GM12874 (cell line): Measurements from ENCODE around the gene CRYBB3.

Source experiments
- TF ChIP-seq, protein P1 (sequence below): IDR thresholded peaks from 2 replicates; pipeline ENCODE4 v1.5.1; 2011; ENCODE audit warnings: low read depth, mild to moderate bottlenecking, control low read depth, low read length, moderate library complexity; ENCODE audit not compliant: insufficient read depth

Gene CRYBB3

DNA sequence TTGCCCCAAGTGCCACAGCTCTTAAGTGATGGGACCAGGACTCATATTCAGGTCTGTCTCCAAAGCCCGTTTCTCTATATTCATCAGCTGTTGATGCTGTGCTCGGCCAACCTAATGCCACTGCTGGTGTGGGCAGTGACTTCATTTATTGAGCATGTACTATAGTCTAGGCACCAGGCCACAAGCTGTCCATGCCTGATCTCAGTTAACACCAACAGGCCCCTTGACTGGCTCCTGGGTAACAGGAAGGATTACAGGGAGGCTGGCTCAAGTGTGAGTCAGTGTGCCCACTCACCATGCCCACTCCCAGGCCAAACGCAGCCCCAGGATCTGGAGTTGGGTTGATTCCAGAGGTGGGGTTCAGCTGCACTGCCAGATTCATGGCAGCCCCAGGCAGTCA, 11.1 kb downstream of the CRYBB3 start:
- TF ChIP-seq, protein P1, sequence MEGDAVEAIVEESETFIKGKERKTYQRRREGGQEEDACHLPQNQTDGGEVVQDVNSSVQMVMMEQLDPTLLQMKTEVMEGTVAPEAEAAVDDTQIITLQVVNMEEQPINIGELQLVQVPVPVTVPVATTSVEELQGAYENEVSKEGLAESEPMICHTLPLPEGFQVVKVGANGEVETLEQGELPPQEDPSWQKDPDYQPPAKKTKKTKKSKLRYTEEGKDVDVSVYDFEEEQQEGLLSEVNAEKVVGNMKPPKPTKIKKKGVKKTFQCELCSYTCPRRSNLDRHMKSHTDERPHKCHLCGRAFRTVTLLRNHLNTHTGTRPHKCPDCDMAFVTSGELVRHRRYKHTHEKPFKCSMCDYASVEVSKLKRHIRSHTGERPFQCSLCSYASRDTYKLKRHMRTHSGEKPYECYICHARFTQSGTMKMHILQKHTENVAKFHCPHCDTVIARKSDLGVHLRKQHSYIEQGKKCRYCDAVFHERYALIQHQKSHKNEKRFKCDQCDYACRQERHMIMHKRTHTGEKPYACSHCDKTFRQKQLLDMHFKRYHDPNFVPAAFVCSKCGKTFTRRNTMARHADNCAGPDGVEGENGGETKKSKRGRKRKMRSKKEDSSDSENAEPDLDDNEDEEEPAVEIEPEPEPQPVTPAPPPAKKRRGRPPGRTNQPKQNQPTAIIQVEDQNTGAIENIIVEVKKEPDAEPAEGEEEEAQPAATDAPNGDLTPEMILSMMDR, result no peak

DNA sequence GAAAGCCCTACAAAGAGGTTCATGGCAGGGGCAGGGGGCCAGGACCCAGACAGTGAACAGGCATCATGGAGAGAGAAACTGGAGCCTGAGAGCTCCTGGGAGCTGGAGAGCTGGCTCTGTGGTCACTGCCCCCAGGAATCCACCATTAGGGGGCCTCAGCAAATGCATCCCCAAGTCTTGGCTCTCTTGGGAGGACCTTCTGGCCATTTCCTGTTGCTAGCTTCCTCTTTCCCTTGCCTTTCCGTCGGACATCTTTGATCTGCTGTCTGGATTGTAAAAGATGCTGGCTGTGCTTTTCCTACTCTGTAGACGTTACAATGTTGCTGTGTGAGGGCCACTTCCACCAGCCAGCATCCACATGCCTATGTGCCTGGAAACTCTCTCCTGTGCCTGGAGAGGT, 12.7 kb downstream of the CRYBB3 start:
- TF ChIP-seq, protein P1, result no peak

DNA sequence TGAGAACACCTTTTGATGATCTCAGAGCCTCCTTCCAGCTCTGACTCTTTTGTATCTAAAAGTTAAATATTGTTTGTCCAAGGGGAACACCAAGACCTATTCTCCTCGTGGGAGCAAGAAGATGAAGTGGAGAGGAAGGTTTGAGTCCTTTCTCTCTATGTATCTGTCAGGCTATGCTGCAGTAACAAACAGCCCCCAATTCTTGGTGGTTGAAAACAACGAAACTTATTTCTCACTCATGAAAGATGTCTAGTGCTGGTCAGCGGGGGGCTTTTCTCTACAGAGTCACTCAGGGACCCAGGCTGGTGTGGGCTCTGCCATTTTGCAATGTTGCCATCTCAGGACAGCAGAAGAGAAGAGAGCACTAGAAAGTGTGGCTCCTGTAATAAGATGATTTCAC, 13.6 kb downstream of the CRYBB3 start:
- TF ChIP-seq, protein P1, result no peak

- TF ChIP-seq, protein P1, result no peak
These were observed 16.6 kb downstream of the CRYBB3 start for GRCh38 chr22:25216230-25216629.

GRCh38 chr22:25219211-25219689, 19.6 kb downstream of the CRYBB3 start, which contains the start of gene CRYBB2:
TSS of gene CRYBB2 (plus strand) at chr22:25219639. CDS start at chr22:25221430, 1,791 bp downstream.
- TF ChIP-seq, protein P1, result no peak

DNA sequence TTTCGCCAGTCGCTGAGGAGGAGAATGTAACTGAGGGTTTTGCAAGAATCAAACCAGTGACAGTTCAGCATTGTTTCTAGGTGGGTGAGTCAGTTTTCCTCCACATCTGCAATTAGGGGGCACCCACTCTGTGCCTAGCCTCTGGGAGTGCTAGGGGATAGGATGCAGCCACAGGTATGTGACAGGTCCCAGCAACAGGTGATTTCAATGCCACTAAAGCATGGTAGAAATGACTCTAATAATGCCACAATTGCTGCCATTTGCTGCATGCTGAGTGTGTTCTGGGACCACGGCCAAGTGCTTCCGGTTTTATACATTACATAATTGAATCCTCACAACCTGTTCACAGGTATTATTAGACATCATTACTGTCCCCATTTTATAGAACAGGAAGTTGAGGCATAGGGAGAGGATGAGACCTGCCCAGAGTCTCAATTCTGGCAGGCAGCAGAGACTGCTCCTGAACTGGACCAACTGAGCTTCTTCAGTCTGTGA, 20.3 kb downstream of the CRYBB3 start:
- TF ChIP-seq, protein P1, result no peak

DNA sequence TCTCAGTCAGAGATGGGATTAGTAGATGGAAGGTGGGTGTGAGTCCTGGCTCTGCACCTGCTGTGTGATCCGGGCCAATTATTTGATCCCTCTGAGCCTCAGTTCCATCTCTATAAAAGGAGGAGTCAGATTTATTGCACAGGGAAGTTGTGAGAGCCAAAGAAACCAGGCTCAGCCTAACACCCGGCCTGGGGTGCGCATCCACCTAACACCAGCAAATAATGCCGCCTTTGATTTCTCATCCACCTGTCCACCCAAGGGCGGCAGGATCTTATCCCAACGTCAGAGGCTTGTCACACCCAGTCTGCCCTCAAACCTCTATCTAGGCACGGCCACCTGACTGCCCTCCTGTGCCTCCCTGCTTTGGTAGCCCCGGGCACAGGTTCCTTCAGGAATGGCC, 22.1 kb downstream of the CRYBB3 start:
- TF ChIP-seq, protein P1, result no peak
